ENCODE results near the gene POLR3H. TPM values are rescaled to one million over a fixed set of nuclear protein-coding genes. Genes with fewer than 3 reads are reported as not detected.
"Not testable (repeated sequence)": the region's sequence is repeated elsewhere in the genome, so short reads cannot be mapped to it uniquely, and the experiment has no call there.

Gene POLR3H
- total RNA-seq: 10 to 100 TPM; 11.6 to 43.1 (median 22.4) TPM

GRCh38 chr22:41543854-41544670, at the start of gene POLR3H:
POLR3H (minus strand) TSS chr22:41544470; CDS start chr22:41544101, 369 bp downstream.
- peaks cover 18 to 23% of the 10 kb centered on the region in 2 donors for H3K4me1 ChIP-seq (replicated peaks in 1 of 2)
- peak within 1 kb of the TSS; percentile 51 to 72 (median 70) for H3K4me3 ChIP-seq
- WGBS, 10 experiments: 0 to 5% (median 2%) methylated on average over 1 to 17 of the region's 80 CpGs; no CpG with 5 or more reads in 3 of the 10 experiments
- in situ Hi-C loops (cut with MboI; ENCODE audit: low pct_unique_long_range_greater_than_20kb in 2 of 9, low sequenced_read_pairs in 9 of 9, unreplicated experiment in 9 of 9): no loop called here
- H3K27ac ChIP-seq: peak within 1 kb of the TSS; percentile 78 to 96
- peak; percentile 87 to 96 (median 92) for ATAC-seq (replicated peaks in 6 of 8)

- H3K27ac ChIP-seq; in situ Hi-C loops (cut with MboI; ENCODE audit: low pct_unique_long_range_greater_than_20kb in 2 of 9, low sequenced_read_pairs in 9 of 9, unreplicated experiment in 9 of 9); ATAC-seq (replicated peaks in 6 of 8); H3K4me1 ChIP-seq (replicated peaks in 1 of 2); H3K4me3 ChIP-seq: not testable (repeated sequence)
- WGBS, 10 experiments: 84% methylated on average over 9 of the region's 51 CpGs; no CpG with 5 or more reads in 9 of the 10 experiments
These were observed 49.2 kb upstream of the POLR3H start for GRCh38 chr22:41593336-41593960.

GRCh38 chr22:41589391-41590241, 45.3 kb upstream of the POLR3H start, which contains the start of gene PMM1:
PMM1 (minus strand) TSS chr22:41589840; CDS start chr22:41589805, 35 bp downstream.
- peaks cover 6 to 13% of the 10 kb centered on the region in 2 donors for H3K4me1 ChIP-seq (replicated peaks in 1 of 2)
- ATAC-seq (replicated peaks in 6 of 8): peak; percentile 93 to 97 (median 95)
- H3K4me3 ChIP-seq: peak within 1 kb of the TSS; percentile 51 to 90 (median 74)
- in situ Hi-C loops (cut with MboI; ENCODE audit: low pct_unique_long_range_greater_than_20kb in 2 of 9, low sequenced_read_pairs in 9 of 9, unreplicated experiment in 9 of 9): no loop called here
- peak within 1 kb of the TSS; percentile 82 to 87 for H3K27ac ChIP-seq
- no CpG with 5 or more reads among the region's 61 CpGs for WGBS, 10 experiments

- H3K4me3 ChIP-seq: no peak overlapping the region
- no peak overlapping the region for H3K27ac ChIP-seq
- in situ Hi-C loops (cut with MboI; ENCODE audit: low pct_unique_long_range_greater_than_20kb in 2 of 9, low sequenced_read_pairs in 9 of 9, unreplicated experiment in 9 of 9): no loop called here
- WGBS, 10 experiments: 63 to 100% (median 90%) methylated on average over 1 to 4 of the region's 7 CpGs; no CpG with 5 or more reads in 3 of the 10 experiments
- ATAC-seq (replicated peaks in 6 of 8): no peak
- peaks cover 6 to 13% of the 10 kb centered on the region in 2 donors for H3K4me1 ChIP-seq (replicated peaks in 1 of 2)
These were observed 43.1 kb upstream of the POLR3H start for GRCh38 chr22:41587347-41587723.

- WGBS, 10 experiments: 60 to 100% (median 100%) methylated on average over 1 to 2 of the region's 7 CpGs; no CpG with 5 or more reads in 4 of the 10 experiments
- ATAC-seq (replicated peaks in 6 of 8): no peak
- Histone ChIP-seq H3K4me3 (no peak overlapping the region), H3K27ac (no peak overlapping the region), H3K4me1 (replicated peaks in 1 of 2) (peaks cover 6 to 13% of the 10 kb centered on the region in 2 donors)
- in situ Hi-C loops (cut with MboI; ENCODE audit: low pct_unique_long_range_greater_than_20kb in 2 of 9, low sequenced_read_pairs in 9 of 9, unreplicated experiment in 9 of 9): no loop called here
These were observed 41.6 kb upstream of the POLR3H start for GRCh38 chr22:41585898-41586297.

GRCh38 chr22:41584881-41585280, 40.6 kb upstream of the POLR3H start:
- ATAC-seq (replicated peaks in 6 of 8): no peak
- WGBS, 10 experiments: 17 to 100% (median 71%) methylated on average over 1 to 5 of the region's 6 CpGs; no CpG with 5 or more reads in 3 of the 10 experiments
- Histone ChIP-seq H3K4me1 (replicated peaks in 1 of 2) (peaks cover 6 to 13% of the 10 kb centered on the region in 2 donors), H3K4me3 (no peak overlapping the region), H3K27ac (no peak overlapping the region)
- in situ Hi-C loops (cut with MboI; ENCODE audit: low pct_unique_long_range_greater_than_20kb in 2 of 9, low sequenced_read_pairs in 9 of 9, unreplicated experiment in 9 of 9): no loop called here

- in situ Hi-C loops (cut with MboI; ENCODE audit: low pct_unique_long_range_greater_than_20kb in 2 of 9, low sequenced_read_pairs in 9 of 9, unreplicated experiment in 9 of 9): no loop called here
- no peak overlapping the region for H3K4me3 ChIP-seq
- WGBS, 10 experiments: 57 to 100% (median 83%) methylated on average over 1 to 5 of the region's 8 CpGs; no CpG with 5 or more reads in 1 of the 10 experiments
- ATAC-seq (replicated peaks in 6 of 8): no peak
- peaks cover 0 to 3% of the 10 kb centered on the region in 2 donors for H3K4me1 ChIP-seq (replicated peaks in 1 of 2)
- H3K27ac ChIP-seq: no peak overlapping the region
These were observed 38.4 kb upstream of the POLR3H start for GRCh38 chr22:41582694-41583093.

- Histone ChIP-seq H3K4me3 (no peak overlapping the region), H3K27ac (no peak overlapping the region), H3K4me1 (replicated peaks in 1 of 2) (no peaks in the 10 kb centered on the region)
- WGBS, 10 experiments: 80 to 100% (median 88%) methylated on average over 1 to 5 of the region's 6 CpGs; no CpG with 5 or more reads in 5 of the 10 experiments
- in situ Hi-C loops (cut with MboI; ENCODE audit: low pct_unique_long_range_greater_than_20kb in 2 of 9, low sequenced_read_pairs in 9 of 9, unreplicated experiment in 9 of 9): no loop called here
- no peak for ATAC-seq (replicated peaks in 6 of 8)
These were observed 35.7 kb upstream of the POLR3H start for GRCh38 chr22:41579997-41580355.

GRCh38 chr22:41579297-41579996, 35.2 kb upstream of the POLR3H start:
- in situ Hi-C loops (cut with MboI; ENCODE audit: low pct_unique_long_range_greater_than_20kb in 2 of 9, low sequenced_read_pairs in 9 of 9, unreplicated experiment in 9 of 9): no loop called here
- Histone ChIP-seq H3K27ac (no peak overlapping the region), H3K4me1 (replicated peaks in 1 of 2) (no peaks in the 10 kb centered on the region), H3K4me3 (no peak overlapping the region)
- no peak for ATAC-seq (replicated peaks in 6 of 8)
- 70 to 100% (median 92%) methylated on average over 1 to 3 of the region's 12 CpGs; no CpG with 5 or more reads in 6 of the 10 experiments for WGBS, 10 experiments

- H3K27ac ChIP-seq: no peak overlapping the region
These were observed 34.5 kb upstream of the POLR3H start for GRCh38 chr22:41578818-41579217.

GRCh38 chr22:41578114-41578513, 33.8 kb upstream of the POLR3H start:
- Histone ChIP-seq H3K4me3 (no peak overlapping the region), H3K4me1 (replicated peaks in 1 of 2) (no peaks in the 10 kb centered on the region), H3K27ac (no peak overlapping the region)
- WGBS, 10 experiments: 78 to 100% (median 93%) methylated on average over 3 to 6 of the region's 8 CpGs; no CpG with 5 or more reads in 6 of the 10 experiments
- no peak for ATAC-seq (replicated peaks in 6 of 8)
- in situ Hi-C loops (cut with MboI; ENCODE audit: low pct_unique_long_range_greater_than_20kb in 2 of 9, low sequenced_read_pairs in 9 of 9, unreplicated experiment in 9 of 9): no loop called here

More at GRCh38 chr22:41578818-41579217, 34.5 kb upstream of the POLR3H start:
- 82 to 100% (median 93%) methylated on average over 2 to 6 of the region's 9 CpGs; no CpG with 5 or more reads in 5 of the 10 experiments for WGBS, 10 experiments
- Histone ChIP-seq H3K4me3 (no peak overlapping the region), H3K4me1 (replicated peaks in 1 of 2) (no peaks in the 10 kb centered on the region)
- no peak for ATAC-seq (replicated peaks in 6 of 8)
- in situ Hi-C loops (cut with MboI; ENCODE audit: low pct_unique_long_range_greater_than_20kb in 2 of 9, low sequenced_read_pairs in 9 of 9, unreplicated experiment in 9 of 9): no loop called here

GRCh38 chr22:41576877-41577276, 32.6 kb upstream of the POLR3H start:
- Histone ChIP-seq H3K4me1 (replicated peaks in 1 of 2) (no peaks in the 10 kb centered on the region), H3K27ac (peak overlapping the region in 1 of 2 donors; percentile 41), H3K4me3 (no peak overlapping the region)
- in situ Hi-C loops (cut with MboI; ENCODE audit: low pct_unique_long_range_greater_than_20kb in 2 of 9, low sequenced_read_pairs in 9 of 9, unreplicated experiment in 9 of 9): no loop called here
- ATAC-seq (replicated peaks in 6 of 8): peak; percentile 39 to 92 (median 53)
- 54 to 100% (median 75%) methylated on average over 1 to 5 of the region's 9 CpGs; no CpG with 5 or more reads in 4 of the 10 experiments for WGBS, 10 experiments

Measured in motor neuron (in vitro differentiated cells).